Posterior vena cava (tissue), 2 donors: ENCODE measurements around the gene LRRC61. TPM values are rescaled to one million over a fixed set of nuclear protein-coding genes. Genes with fewer than 3 reads are reported as not detected.
"Not testable (repeated sequence)": the region's sequence is repeated elsewhere in the genome, so short reads cannot be mapped to it uniquely, and the experiment has no call there.

ENCODE experiments used
- DNase-seq: peaks from one replicate; pipeline ENCODE4 v3.0.0-alpha.2; 2020; ENCODE audit warnings: low spot score
- intact Hi-C, 2 donors: fragments of 100-400 bp; cut with DNase I; formaldehyde crosslinking; loops; one replicate each; pipeline versions ENCODE4 v1.14.1 to v1.14.2; 2022 to 2023
- total RNA-seq, 2 donors: library from RNA; stranded (reverse); fragmentation: NEBNext Ultra II Directional; extraction: Animal tissue kit (Norgen Biotek cat#: 25700); gene quantifications; one replicate each; pipeline ENCODE4 v1.2.1, GENCODE V29; 2021
- donor health status: DM: yes; HTN: yes; CAD: no.
- donor health status: DM: yes; HTN: yes; CAD: no.

The LRRC61 gene
- total RNA-seq, 2 donors from 2014 or later: 2.2 to 2.6 TPM

GRCh38 chr7:150377635-150378034 lies 54.5 kb downstream of the LRRC61 start:
- intact Hi-C loops: no loop called here
- no peak for DNase-seq

GRCh38 chr7:150378115-150378852 lies 55.1 kb downstream of the LRRC61 start:
- intact Hi-C loops: no loop called here
- DNase-seq: no peak

- intact Hi-C loops: no loop called here
- DNase-seq: peak; percentile 99
Measured at GRCh38 chr7:150378853-150379440, 55.8 kb downstream of the LRRC61 start, which contains the start of gene ZNF775. TSS of gene ZNF775 (plus strand) at chr7:150379330. CDS start at chr7:150388471, 9,141 bp downstream.

- intact Hi-C loops: no loop called here
- DNase-seq: no peak
Measured at GRCh38 chr7:150379441-150380379, 56.6 kb downstream of the LRRC61 start.

- DNase-seq: no peak
Measured at GRCh38 chr7:150380463-150380862, 57.3 kb downstream of the LRRC61 start.

GRCh38 chr7:150381096-150381495 lies 57.9 kb downstream of the LRRC61 start:
- no peak for DNase-seq

More at GRCh38 chr7:150380463-150380862, 57.3 kb downstream of the LRRC61 start:
- intact Hi-C loops: no loop called here

GRCh38 chr7:150381785-150382122 lies 58.6 kb downstream of the LRRC61 start:
- intact Hi-C loops: no loop called here
- DNase-seq: no peak

More at GRCh38 chr7:150381096-150381495, 57.9 kb downstream of the LRRC61 start:
- intact Hi-C loops: no loop called here

GRCh38 chr7:150382123-150382843 lies 59.1 kb downstream of the LRRC61 start:
- no peak for DNase-seq
- intact Hi-C loops: no loop called here

GRCh38 chr7:150382844-150383225 lies 59.7 kb downstream of the LRRC61 start:
- intact Hi-C loops: no loop called here
- no peak for DNase-seq

- DNase-seq: no peak
- intact Hi-C loops: no loop called here
Measured at GRCh38 chr7:150383710-150384397, 60.7 kb downstream of the LRRC61 start.

GRCh38 chr7:150384406-150385301 lies 61.5 kb downstream of the LRRC61 start:
- peak; percentile 55 for DNase-seq
- intact Hi-C loops: loop anchor here in 1 of 2 donors (1.0 kb wide), 1 partner anchor 32 kb away; no protein-coding TSS in a partner anchor

GRCh38 chr7:150385302-150385723 lies 62.2 kb downstream of the LRRC61 start:
- intact Hi-C loops: loop anchor here in 1 of 2 donors (1.0 kb wide), 1 partner anchor 33 kb away; no protein-coding TSS in a partner anchor

GRCh38 chr7:150385884-150386283 lies 62.7 kb downstream of the LRRC61 start:
- DNase-seq: not testable (repeated sequence)
- intact Hi-C loops: loop anchor here in 1 of 2 donors (1.0 kb wide), 1 partner anchor 34 kb away; no protein-coding TSS in a partner anchor

More at GRCh38 chr7:150385302-150385723, 62.2 kb downstream of the LRRC61 start:
- DNase-seq: peak; percentile 19
